Testis (tissue), 3 donors: Measurements from ENCODE around the gene PRR36. TPM values are rescaled to one million over a fixed set of nuclear protein-coding genes. Genes with fewer than 3 reads are reported as not detected.

Experiments used
- DNase-seq: peaks from one replicate; pipeline ENCODE4 v3.0.0-alpha.2; 2019
- H3K27ac ChIP-seq, 2 donors: fragments of 200-600 bp; sonication (generic); one replicate each; pipeline ENCODE4 v1.5.1; 2019
- H3K27me3 ChIP-seq: fragments of 200-600 bp; sonication (generic); one replicate; pipeline ENCODE4 v1.5.1; 2019
- H3K36me3 ChIP-seq: fragments of 200-600 bp; sonication (generic); one replicate; pipeline ENCODE4 v1.5.1; 2017; ENCODE audit warnings: low read depth; ENCODE audit errors: missing control alignments
- H3K4me1 ChIP-seq: fragments of 200-600 bp; sonication (generic); one replicate; pipeline ENCODE4 v1.5.1; 2019
- H3K4me3 ChIP-seq, 2 donors: fragments of 200-600 bp; sonication (generic); one replicate each; pipeline ENCODE4 v1.5.1; 2017 to 2019
- H3K9me3 ChIP-seq: fragments of 200-600 bp; sonication (generic); one replicate; pipeline ENCODE4 v1.5.1; 2017
- CTCF ChIP-seq, 3 experiments: fragments of 450-650 bp in 2 of 3; fragments of 200-600 bp in 1 of 3; sonication (generic) in 1 of 3; IDR thresholded peaks; one replicate each; pipeline ENCODE4 v1.5.1; 2016 to 2019; ENCODE audit warnings: antibody characterized with exemption in 3 of 3, mild to moderate bottlenecking in 2 of 3, moderate library complexity in 1 of 3
- POLR2A ChIP-seq: fragments of 450-650 bp; IDR thresholded peaks from one replicate; pipeline ENCODE4 v1.6.1; 2017; ENCODE audit warnings: antibody characterized with exemption, mild to moderate bottlenecking, moderate library complexity
- WGBS, 2 donors: methylation state at CpG; one replicate each; pipeline ENCODE4 v1.1.5; 2018; 5-methylcytosine and 5-hydroxymethylcytosine counted together
- intact Hi-C: fragments of 100-400 bp; cut with DNase I; formaldehyde crosslinking; loops from one replicate; pipeline ENCODE4 v1.15.1; 2023; ENCODE audit warnings: low total_unique reads
- polyA plus RNA-seq: library from polyadenylated mRNA; stranded (reverse); fragments of 350-450 nt; fragmentation: Illumina TruSeq; extraction: RNeasy Lipid Tissue Mini Kit (QIAGEN cat#74804); gene quantifications from one replicate; pipeline ENCODE4 v1.2.3, GENCODE V29; 2014; ENCODE audit warnings: low read depth, low replicate concordance; ENCODE audit not compliant: insufficient read depth
- total RNA-seq, 2 donors: library from RNA; depleted of rRNA; stranded (reverse); fragments of >200 nt; gene quantifications; one replicate each; pipeline ENCODE4 v1.2.3, GENCODE V29; 2016

The PRR36 gene
- total and polyA plus RNA-seq, 3 donors from 2014 or later = 0.50 to 3.3 (median 2.9) TPM

GRCh38 chr19:7870571-7871436 is 3.4 kb downstream of the PRR36 start:
- no peak overlapping the region for H3K4me3 ChIP-seq
- H3K4me1 ChIP-seq = peaks cover 14% of the 10 kb centered on the region
- DNase-seq = peak; percentile 51
- intact Hi-C loops = no loop called here
- no peak for TF ChIP-seq CTCF (IDR thresholded peaks at IDR 0.05)
- no peak for TF ChIP-seq POLR2A
- no peak overlapping the region for H3K27ac ChIP-seq
- H3K36me3 ChIP-seq = no peaks in the 10 kb centered on the region
- H3K27me3 ChIP-seq = no peaks in the 10 kb centered on the region
- no peaks in the 10 kb centered on the region for H3K9me3 ChIP-seq
- 37 to 53% methylated on average over 11 of the region's 11 CpGs for WGBS, 2 donors

GRCh38 chr19:7869910-7870511 is 4.2 kb downstream of the PRR36 start:
- intact Hi-C loops = no loop called here
- H3K4me3 ChIP-seq = peak overlapping the region; percentile 50 to 56
- TF ChIP-seq CTCF (IDR thresholded peaks at IDR 0.05) (no peak), POLR2A (no peak)
- no peaks in the 10 kb centered on the region for H3K27me3 ChIP-seq
- no peaks in the 10 kb centered on the region for H3K9me3 ChIP-seq
- no peak overlapping the region for H3K27ac ChIP-seq
- no peaks in the 10 kb centered on the region for H3K36me3 ChIP-seq
- peaks cover 14% of the 10 kb centered on the region for H3K4me1 ChIP-seq
- WGBS, 2 donors = 13 to 20% methylated on average over 21 to 26 of the region's 30 CpGs
- DNase-seq = peak; percentile 74

- H3K27ac ChIP-seq = peak overlapping the region in 1 of 2 donors; percentile 41
- H3K36me3 ChIP-seq = no peaks in the 10 kb centered on the region
- WGBS, 2 donors = 7% methylated on average over 40 of the region's 47 CpGs; no CpG with 5 or more reads in 1 of the 2 donors
- TF ChIP-seq POLR2A = no peak
- TF ChIP-seq CTCF (IDR thresholded peaks at IDR 0.05) = peak in 2 of 3 experiments; percentile 12 to 29
- H3K4me1 ChIP-seq = peaks cover 14% of the 10 kb centered on the region
- intact Hi-C loops = no loop called here
- peak overlapping the region; percentile 50 to 56 for H3K4me3 ChIP-seq
- H3K9me3 ChIP-seq = no peaks in the 10 kb centered on the region
- peak; percentile 77 for DNase-seq
- no peaks in the 10 kb centered on the region for H3K27me3 ChIP-seq
Measured at GRCh38 chr19:7869453-7869909, 4.7 kb downstream of the PRR36 start.

- H3K4me1 ChIP-seq = peaks cover 13% of the 10 kb centered on the region
- H3K9me3 ChIP-seq = no peaks in the 10 kb centered on the region
- DNase-seq = peak; percentile 74
- no peaks in the 10 kb centered on the region for H3K36me3 ChIP-seq
- H3K4me3 ChIP-seq = peak overlapping the region; percentile 50 to 56
- 2 to 8% methylated on average over 17 to 34 of the region's 67 CpGs for WGBS, 2 donors
- intact Hi-C loops = no loop called here
- peak; percentile 67 to 76 (median 76) for TF ChIP-seq CTCF (IDR thresholded peaks at IDR 0.05)
- no peak for TF ChIP-seq POLR2A
- no peak overlapping the region for H3K27ac ChIP-seq
- no peaks in the 10 kb centered on the region for H3K27me3 ChIP-seq
Measured at GRCh38 chr19:7868671-7869452, 5.3 kb downstream of the PRR36 start.
